Activated CD8-positive, alpha-beta memory T cell treated with anti-CD3 and anti-CD28 coated beads, Interleukin-2, amount 50 U/mL, for 24 hours (primary cell): ENCODE results near the gene S100A7A.
"Not testable (repeated sequence)": the region's sequence is repeated elsewhere in the genome, so short reads cannot be mapped to it uniquely, and the experiment has no call there.

Source experiments
- DNase-seq: peaks from one replicate; pipeline ENCODE4 v3.0.0-alpha.2; 2020; ENCODE audit errors: extremely low read depth

Gene S100A7A

GRCh38 chr1:153459655-153460054 is 43.3 kb downstream of the S100A7A start:
- DNase-seq, result no peak

GRCh38 chr1:153460551-153460950 is 44.2 kb downstream of the S100A7A start, which contains the start of gene S100A7:
Gene S100A7, minus strand, starts transcription at chr1:153460651. Its CDS starts 1,638 bp downstream, at chr1:153459013.
- DNase-seq, result no peak

- DNase-seq, result not testable (repeated sequence)
These were observed 46.4 kb downstream of the S100A7A start for GRCh38 chr1:153462741-153463140.

- peak; percentile 30 for DNase-seq
These were observed 49.7 kb downstream of the S100A7A start for GRCh38 chr1:153465811-153466636.

- no peak for DNase-seq
These were observed 50.6 kb downstream of the S100A7A start for GRCh38 chr1:153466908-153467307.

GRCh38 chr1:153470707-153471106 is 54.4 kb downstream of the S100A7A start:
- no peak for DNase-seq
